LNCaP clone FGC (cell line): Measurements from ENCODE around the gene ABCA5.

ENCODE experiments used
- DNase-seq: peaks from one replicate; pipeline ENCODE4 v3.0.0-alpha.2; 2011; ENCODE audit warnings: low read depth
- H3K4me3 ChIP-seq: 2 replicates; pipeline ENCODE4 v1.5.1; 2011; ENCODE audit warnings: mild to moderate bottlenecking, low read depth, low read length, control low read depth
- CTCF ChIP-seq: IDR thresholded peaks from 2 replicates; pipeline ENCODE4 v1.5.1; 2012; ENCODE audit warnings: mild to moderate bottlenecking; ENCODE audit not compliant: control insufficient read depth, insufficient read depth; ENCODE audit errors: extremely low read depth

ABCA5 gene

GRCh38 chr17:69361156-69361555 is 34.2 kb upstream of the ABCA5 start:
- no peak overlapping the region for H3K4me3 ChIP-seq
- TF ChIP-seq CTCF, result no peak
- DNase-seq, result no peak

- no peak overlapping the region for H3K4me3 ChIP-seq
- DNase-seq, result no peak
- peak; percentile 33 for TF ChIP-seq CTCF
Observed at GRCh38 chr17:69358688-69359596, 32.0 kb upstream of the ABCA5 start.

- 0 out of 2 replicates have a peak, but pooled peaks have one; percentile 1 for TF ChIP-seq CTCF
Observed at GRCh38 chr17:69357701-69358100, 30.8 kb upstream of the ABCA5 start.

GRCh38 chr17:69356625-69357024 is 29.7 kb upstream of the ABCA5 start:
- no peak for TF ChIP-seq CTCF
- DNase-seq, result no peak

More at GRCh38 chr17:69357701-69358100, 30.8 kb upstream of the ABCA5 start:
- H3K4me3 ChIP-seq, result no peak overlapping the region
- DNase-seq, result no peak

GRCh38 chr17:69350911-69351310 is 24.0 kb upstream of the ABCA5 start:
- no peak for DNase-seq
- H3K4me3 ChIP-seq, result no peak overlapping the region
- no peak for TF ChIP-seq CTCF

More at GRCh38 chr17:69356625-69357024, 29.7 kb upstream of the ABCA5 start:
- H3K4me3 ChIP-seq, result no peak overlapping the region

- no peak for TF ChIP-seq CTCF
Observed at GRCh38 chr17:69348429-69348828, 21.5 kb upstream of the ABCA5 start.

More at GRCh38 chr17:69348429-69348828, 21.5 kb upstream of the ABCA5 start:
- no peak overlapping the region for H3K4me3 ChIP-seq
- DNase-seq, result no peak
